Upper lobe of left lung (tissue), 6 donors: Measurements from ENCODE around the gene OR56B4. TPM values are rescaled to one million over a fixed set of nuclear protein-coding genes. Genes with fewer than 3 reads are reported as not detected.

Experiments used
- ATAC-seq, 2 donors: fragments of 200-7000 bp; cut with Tn5 transposase; one replicate each; pipeline ENCODE4 v1.9.1; 2022; ENCODE audit warnings: mild to moderate bottlenecking in 2 of 2, moderate library complexity in 2 of 2; ENCODE audit not compliant: low FRiP score in 2 of 2
- DNase-seq, 2 donors: peaks; one replicate each; pipeline ENCODE4 v3.0.0-alpha.2; 2019 to 2020
- H3K27ac ChIP-seq, 4 donors: fragments of 200-600 bp; sonication (generic); one replicate each; pipeline ENCODE4 v1.5.1; 2016 to 2019
- H3K27me3 ChIP-seq, 4 donors: fragments of 200-600 bp; sonication (generic); one replicate each; pipeline ENCODE4 v1.5.1; 2017 to 2019
- H3K36me3 ChIP-seq, 4 donors: fragments of 200-600 bp; sonication (generic); one replicate each; pipeline ENCODE4 v1.5.1; 2016 to 2019
- H3K4me1 ChIP-seq, 4 donors: fragments of 200-600 bp; sonication (generic); one replicate each; pipeline ENCODE4 v1.5.1; 2018 to 2019
- H3K4me3 ChIP-seq, 4 donors: fragments of 200-600 bp; sonication (generic); one replicate each; pipeline ENCODE4 v1.5.1; 2017 to 2019; ENCODE audit warnings: mild to moderate bottlenecking in 2 of 4, moderate library complexity in 1 of 4
- H3K9me3 ChIP-seq, 4 donors: fragments of 200-600 bp; sonication (generic); one replicate each; pipeline ENCODE4 v1.5.1; 2018 to 2019
- CTCF ChIP-seq, 6 experiments: fragments of 450-650 bp in 4 of 6; fragments of 200-600 bp in 2 of 6; sonication (generic) in 2 of 6; IDR thresholded peaks; one replicate each; pipeline ENCODE4 v1.5.1; 2016 to 2019; ENCODE audit warnings: antibody characterized with exemption in 6 of 6
- EP300 ChIP-seq, 4 donors: sonication (generic); formaldehyde crosslinking; IDR thresholded peaks; one replicate each; pipeline ENCODE4 v1.5.1; 2017; ENCODE audit warnings: antibody characterized with exemption in 4 of 4, control low read depth in 2 of 4
- POLR2A ChIP-seq, 4 donors: fragments of 450-650 bp; IDR thresholded peaks; one replicate each; pipeline ENCODE4 v1.5.1; 2016 to 2017; ENCODE audit warnings: antibody characterized with exemption in 4 of 4, mild to moderate bottlenecking in 2 of 4
- POLR2AphosphoS5 ChIP-seq, 2 donors: sonication (generic); formaldehyde crosslinking; IDR thresholded peaks; one replicate each; pipeline ENCODE4 v1.5.1; 2017; ENCODE audit warnings: antibody characterized with exemption in 2 of 2
- WGBS, 2 donors: methylation state at CpG; one replicate each; pipeline ENCODE4 v1.1.5; 2017 to 2018; 5-methylcytosine and 5-hydroxymethylcytosine counted together
- total RNA-seq, 6 donors: library from RNA; depleted of rRNA in 4 of 6; stranded (reverse); fragments of >200 nt in 4 of 6; gene quantifications; one replicate each; pipeline versions ENCODE4 v1.1.0 to v1.2.1, GENCODE V29; 2016 to 2021
- donor health status: DM: no; HTN: no; CAD: no; lungs with moderate emphysema.
- donor health status: DM: no; HTN: yes; CAD: no; lungs with severe emphysema.

OR56B4 gene
- total RNA-seq, 6 donors from 2014 or later: not detected

GRCh38 chr11:6079463-6079862, 28.0 kb upstream of the OR56B4 start:
- no peaks in the 10 kb centered on the region for H3K36me3 ChIP-seq
- H3K4me1 ChIP-seq: no peaks in the 10 kb centered on the region
- H3K9me3 ChIP-seq: peaks cover 0 to 5% (median 2%) of the 10 kb centered on the region in 4 donors
- no peaks in the 10 kb centered on the region for H3K27me3 ChIP-seq
- WGBS, 2 donors: 54 to 75% methylated on average over 4 of the region's 4 CpGs
- no peak overlapping the region for H3K4me3 ChIP-seq
- ATAC-seq (no peak), DNase-seq (no peak)
- TF ChIP-seq EP300 (IDR thresholded peaks at IDR 0.05) (no peak), POLR2AphosphoS5 (IDR thresholded peaks at IDR 0.05) (no peak), POLR2A (IDR thresholded peaks at IDR 0.05) (no peak), CTCF (IDR thresholded peaks at IDR 0.05) (no peak)
- H3K27ac ChIP-seq: no peak overlapping the region

- H3K9me3 ChIP-seq: no peaks in the 10 kb centered on the region
- no peak for DNase-seq
- 76 to 89% methylated on average over 2 of the region's 2 CpGs for WGBS, 2 donors
- no peaks in the 10 kb centered on the region for H3K4me1 ChIP-seq
- TF ChIP-seq POLR2A (IDR thresholded peaks at IDR 0.05) (no peak), EP300 (IDR thresholded peaks at IDR 0.05) (no peak), CTCF (IDR thresholded peaks at IDR 0.05) (no peak), POLR2AphosphoS5 (IDR thresholded peaks at IDR 0.05) (no peak)
- H3K4me3 ChIP-seq: no peak overlapping the region
- H3K27me3 ChIP-seq: no peaks in the 10 kb centered on the region
- H3K27ac ChIP-seq: no peak overlapping the region
- no peaks in the 10 kb centered on the region for H3K36me3 ChIP-seq
- no peak for ATAC-seq
These were observed 24.4 kb upstream of the OR56B4 start for GRCh38 chr11:6083129-6083528.

GRCh38 chr11:6084587-6084986, 22.9 kb upstream of the OR56B4 start:
- Histone ChIP-seq H3K36me3 (no peaks in the 10 kb centered on the region), H3K27ac (no peak overlapping the region), H3K9me3 (no peaks in the 10 kb centered on the region), H3K4me3 (no peak overlapping the region), H3K4me1 (no peaks in the 10 kb centered on the region), H3K27me3 (no peaks in the 10 kb centered on the region)
- TF ChIP-seq POLR2AphosphoS5 (IDR thresholded peaks at IDR 0.05) (no peak), POLR2A (IDR thresholded peaks at IDR 0.05) (no peak), EP300 (IDR thresholded peaks at IDR 0.05) (no peak), CTCF (IDR thresholded peaks at IDR 0.05) (no peak)
- DNase-seq (no peak), ATAC-seq (no peak)
- 88 to 92% methylated on average over 2 to 3 of the region's 3 CpGs for WGBS, 2 donors

- WGBS, 2 donors: 16 to 30% methylated on average over 1 of the region's 1 CpG
- no peak for DNase-seq
- Histone ChIP-seq H3K9me3 (no peaks in the 10 kb centered on the region), H3K27ac (no peak overlapping the region), H3K4me3 (no peak overlapping the region), H3K27me3 (no peaks in the 10 kb centered on the region), H3K36me3 (no peaks in the 10 kb centered on the region), H3K4me1 (no peaks in the 10 kb centered on the region)
- no peak for ATAC-seq
- no peak for TF ChIP-seq EP300 (IDR thresholded peaks at IDR 0.05)
- no peak for TF ChIP-seq POLR2A (IDR thresholded peaks at IDR 0.05)
- TF ChIP-seq CTCF (IDR thresholded peaks at IDR 0.05): no peak
- TF ChIP-seq POLR2AphosphoS5 (IDR thresholded peaks at IDR 0.05): no peak
These were observed 13.3 kb upstream of the OR56B4 start for GRCh38 chr11:6094186-6094585.

DNA sequence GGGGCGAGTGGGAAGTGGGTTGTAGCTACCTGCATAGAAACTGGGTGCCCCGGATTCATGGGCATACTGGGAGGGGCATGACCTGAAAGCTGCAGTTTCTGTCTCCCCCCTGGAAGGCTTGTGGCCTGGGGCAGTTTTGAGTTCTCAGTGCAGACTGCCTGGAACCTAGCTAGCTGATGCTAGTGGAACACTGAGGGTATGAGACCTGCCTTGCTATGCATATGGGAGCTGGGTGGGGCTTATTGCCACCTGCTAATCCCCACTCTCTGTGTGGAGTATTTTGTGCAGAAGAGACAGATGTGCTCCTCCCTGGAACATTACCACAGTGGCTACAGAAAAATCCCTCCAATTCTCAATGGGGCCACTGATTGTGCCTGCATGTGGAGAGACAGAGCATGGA, 11.7 kb upstream of the OR56B4 start:
- H3K4me3 ChIP-seq: no peak overlapping the region
- H3K36me3 ChIP-seq: no peaks in the 10 kb centered on the region
- no peak overlapping the region for H3K27ac ChIP-seq
- ATAC-seq (no peak), DNase-seq (no peak)
- TF ChIP-seq CTCF (IDR thresholded peaks at IDR 0.05) (no peak), POLR2AphosphoS5 (IDR thresholded peaks at IDR 0.05) (no peak), EP300 (IDR thresholded peaks at IDR 0.05) (no peak), POLR2A (IDR thresholded peaks at IDR 0.05) (no peak)
- no peaks in the 10 kb centered on the region for H3K4me1 ChIP-seq
- no peaks in the 10 kb centered on the region for H3K27me3 ChIP-seq
- H3K9me3 ChIP-seq: no peaks in the 10 kb centered on the region
- WGBS, 2 donors: 68 to 94% methylated on average over 2 of the region's 2 CpGs
